ENCODE data around the gene CUL9. TPM values are rescaled to one million over a fixed set of nuclear protein-coding genes. Genes with fewer than 3 reads are reported as not detected.
A peak's percentile ranks its signal among the peaks of the same experiment; 100 is the strongest.

Gene CUL9
- total RNA-seq, 1 experiment from 2014 or later: 39.6 TPM

- intact Hi-C loops (cut with micrococcal nuclease): loop anchor here (1.0 to 5.0 kb wide), 3 partner anchors 58 to 346 kb away; partner anchors contain the start of genes DNPH1, POLR1C and YIPF3
- Mint-ChIP-seq H3K27me3 (ENCODE audit: insufficient read depth, unreplicated experiment) (no peaks in the 10 kb centered on the region), H3K9me3 (ENCODE audit: unreplicated experiment) (no peaks in the 10 kb centered on the region), H3K4me3 (ENCODE audit: unreplicated experiment) (peak within 1 kb of the TSS; percentile 87), H3K27ac (ENCODE audit: low read depth, unreplicated experiment) (peak within 1 kb of the TSS; percentile 83), H3K36me3 (ENCODE audit: insufficient read depth, unreplicated experiment) (peaks cover 20% of the 10 kb centered on the region), H3K4me1 (ENCODE audit: insufficient read depth, unreplicated experiment) (peaks cover 30% of the 10 kb centered on the region)
- TF ChIP-seq, protein P1, sequence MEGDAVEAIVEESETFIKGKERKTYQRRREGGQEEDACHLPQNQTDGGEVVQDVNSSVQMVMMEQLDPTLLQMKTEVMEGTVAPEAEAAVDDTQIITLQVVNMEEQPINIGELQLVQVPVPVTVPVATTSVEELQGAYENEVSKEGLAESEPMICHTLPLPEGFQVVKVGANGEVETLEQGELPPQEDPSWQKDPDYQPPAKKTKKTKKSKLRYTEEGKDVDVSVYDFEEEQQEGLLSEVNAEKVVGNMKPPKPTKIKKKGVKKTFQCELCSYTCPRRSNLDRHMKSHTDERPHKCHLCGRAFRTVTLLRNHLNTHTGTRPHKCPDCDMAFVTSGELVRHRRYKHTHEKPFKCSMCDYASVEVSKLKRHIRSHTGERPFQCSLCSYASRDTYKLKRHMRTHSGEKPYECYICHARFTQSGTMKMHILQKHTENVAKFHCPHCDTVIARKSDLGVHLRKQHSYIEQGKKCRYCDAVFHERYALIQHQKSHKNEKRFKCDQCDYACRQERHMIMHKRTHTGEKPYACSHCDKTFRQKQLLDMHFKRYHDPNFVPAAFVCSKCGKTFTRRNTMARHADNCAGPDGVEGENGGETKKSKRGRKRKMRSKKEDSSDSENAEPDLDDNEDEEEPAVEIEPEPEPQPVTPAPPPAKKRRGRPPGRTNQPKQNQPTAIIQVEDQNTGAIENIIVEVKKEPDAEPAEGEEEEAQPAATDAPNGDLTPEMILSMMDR (IDR thresholded peaks at IDR 0.05; ENCODE audit: unreplicated experiment): peak; percentile 64
- peak; percentile 100 for DNase-seq (ENCODE audit: unreplicated experiment)
- CTCF ChIA-PET: interaction anchor here (0.6 to 1.2 kb wide), 3 partner anchors 75 to 156 kb away, joined by 3 to 4 read pairs (median 3); no protein-coding TSS in a partner anchor
- TSS peak; percentile 43 for BruUV-seq (replicated peaks)
- POLR2A ChIA-PET: interaction anchor here (0.6 to 6.1 kb wide), 18 partner anchors 11 to 458 kb away, joined by 3 to 44 read pairs (median 4); partner anchors contain the start of genes CUL7, CUL9, GTPBP2 and KLC4
Observed at GRCh38 chr6:43170931-43171706, 10.9 kb upstream of the CUL9 start, which contains the start of gene SRF. SRF (plus strand) TSS chr6:43171269; CDS start chr6:43171657, 388 bp downstream.

DNA sequence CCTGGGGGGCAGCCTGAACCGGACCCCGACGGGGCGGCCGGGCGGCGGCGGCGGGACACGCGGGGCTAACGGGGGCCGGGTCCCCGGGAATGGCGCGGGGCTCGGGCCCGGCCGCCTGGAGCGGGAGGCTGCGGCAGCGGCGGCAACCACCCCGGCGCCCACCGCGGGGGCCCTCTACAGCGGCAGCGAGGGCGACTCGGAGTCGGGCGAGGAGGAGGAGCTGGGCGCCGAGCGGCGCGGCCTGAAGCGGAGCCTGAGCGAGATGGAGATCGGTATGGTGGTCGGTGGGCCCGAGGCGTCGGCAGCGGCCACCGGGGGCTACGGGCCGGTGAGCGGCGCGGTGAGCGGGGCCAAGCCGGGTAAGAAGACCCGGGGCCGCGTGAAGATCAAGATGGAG, 10.3 kb upstream of the CUL9 start:
- TF ChIP-seq, protein P1 (IDR thresholded peaks at IDR 0.05; ENCODE audit: unreplicated experiment): no peak
- Mint-ChIP-seq H3K27ac (ENCODE audit: low read depth, unreplicated experiment) (peak overlapping the region; percentile 83), H3K4me3 (ENCODE audit: unreplicated experiment) (peak overlapping the region; percentile 87), H3K4me1 (ENCODE audit: insufficient read depth, unreplicated experiment) (peaks cover 30% of the 10 kb centered on the region), H3K27me3 (ENCODE audit: insufficient read depth, unreplicated experiment) (no peaks in the 10 kb centered on the region), H3K9me3 (ENCODE audit: unreplicated experiment) (no peaks in the 10 kb centered on the region), H3K36me3 (ENCODE audit: insufficient read depth, unreplicated experiment) (peaks cover 25% of the 10 kb centered on the region)
- BruUV-seq (replicated peaks): no TSS peak
- intact Hi-C loops (cut with micrococcal nuclease): loop anchor here (1.0 to 5.0 kb wide), 3 partner anchors 57 to 346 kb away; partner anchors contain the start of genes DNPH1, POLR1C and YIPF3
- DNase-seq (ENCODE audit: unreplicated experiment): no peak
- CTCF ChIA-PET: interaction anchor here (1.0 to 1.2 kb wide), 3 partner anchors 57 to 156 kb away, joined by 3 to 4 read pairs (median 3); no protein-coding TSS in a partner anchor
- POLR2A ChIA-PET: interaction anchor here (0.6 to 6.1 kb wide), 16 partner anchors 10 to 1268 kb away, joined by 3 to 44 read pairs (median 3); partner anchors contain the start of genes CUL7, CUL9, GTPBP2 and KLC4

DNA sequence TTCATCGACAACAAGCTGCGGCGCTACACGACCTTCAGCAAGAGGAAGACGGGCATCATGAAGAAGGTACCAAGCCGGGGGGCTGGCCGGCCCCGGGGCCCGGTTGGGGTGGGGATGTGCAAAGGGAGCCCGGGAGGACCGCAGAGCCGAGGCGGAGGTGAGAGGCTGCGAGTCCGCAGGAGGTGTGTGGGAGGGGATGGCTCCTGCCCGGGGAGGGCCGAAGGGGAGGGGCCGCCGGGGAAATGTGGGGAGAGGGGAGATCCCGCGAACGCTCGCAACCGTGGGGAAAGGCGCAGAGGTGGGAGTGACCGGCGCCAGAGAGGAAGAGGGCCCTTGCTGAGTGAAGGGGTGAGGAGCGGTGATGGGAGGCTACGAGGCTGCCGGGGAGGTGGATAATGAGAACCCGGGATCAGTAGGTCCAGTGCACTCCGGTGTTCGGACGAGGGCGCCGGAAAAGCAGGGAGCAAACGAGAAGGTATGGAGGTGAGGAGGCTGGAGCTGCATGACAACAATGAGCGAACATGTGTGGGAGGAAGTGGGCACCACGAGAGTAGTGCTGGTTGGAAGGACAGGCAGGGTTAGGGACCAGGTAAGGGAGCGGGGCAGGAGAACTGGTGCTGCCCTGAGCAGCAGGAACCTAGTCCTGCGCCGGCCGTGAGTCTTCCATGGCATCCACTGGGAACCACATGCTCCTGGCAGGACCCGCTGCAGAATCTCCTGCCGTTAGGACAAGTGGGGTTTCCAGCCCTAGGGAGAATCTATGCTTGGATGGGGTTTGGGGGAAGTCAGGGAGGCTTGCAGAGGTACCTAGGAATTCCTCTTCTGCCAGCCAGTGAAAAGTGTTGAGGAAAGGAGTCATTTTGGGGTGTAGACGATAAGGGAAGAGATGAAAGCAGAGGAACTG, 9.6 kb upstream of the CUL9 start:
- intact Hi-C loops (cut with micrococcal nuclease): loop anchor here (5.0 kb wide), 1 partner anchor 345 kb away; the partner anchor contains the start of genes POLR1C and YIPF3
- BruUV-seq (replicated peaks): no TSS peak
- Mint-ChIP-seq H3K27ac (ENCODE audit: low read depth, unreplicated experiment) (peak overlapping the region; percentile 83), H3K27me3 (ENCODE audit: insufficient read depth, unreplicated experiment) (no peaks in the 10 kb centered on the region), H3K9me3 (ENCODE audit: unreplicated experiment) (no peaks in the 10 kb centered on the region), H3K36me3 (ENCODE audit: insufficient read depth, unreplicated experiment) (peaks cover 32% of the 10 kb centered on the region), H3K4me3 (ENCODE audit: unreplicated experiment) (peak overlapping the region; percentile 87), H3K4me1 (ENCODE audit: insufficient read depth, unreplicated experiment) (peaks cover 30% of the 10 kb centered on the region)
- ChIA-PET CTCF (interaction anchor here (0.6 to 1.5 kb wide), 10 partner anchors 20 to 721 kb away, joined by 3 to 7 read pairs (median 3); partner anchors contain the start of gene TRERF1), POLR2A (interaction anchor here (0.5 to 6.1 kb wide), 23 partner anchors 9 to 1268 kb away, joined by 3 to 44 read pairs (median 4); partner anchors contain the start of genes CUL7, CUL9, GTPBP2 and KLC4)
- TF ChIP-seq, protein P1 (IDR thresholded peaks at IDR 0.05; ENCODE audit: unreplicated experiment): no peak
- peak; percentile 36 for DNase-seq (ENCODE audit: unreplicated experiment)
